Measurements from ENCODE around the gene PTGER2. TPM values are rescaled to one million over a fixed set of nuclear protein-coding genes. Genes with fewer than 3 reads are reported as not detected.

The PTGER2 gene
- total and polyA plus RNA-seq, 2 of the 13 experiments (the other 11 are each of a cell fraction or from before 2014, with no cell fraction given) = not detected

DNA sequence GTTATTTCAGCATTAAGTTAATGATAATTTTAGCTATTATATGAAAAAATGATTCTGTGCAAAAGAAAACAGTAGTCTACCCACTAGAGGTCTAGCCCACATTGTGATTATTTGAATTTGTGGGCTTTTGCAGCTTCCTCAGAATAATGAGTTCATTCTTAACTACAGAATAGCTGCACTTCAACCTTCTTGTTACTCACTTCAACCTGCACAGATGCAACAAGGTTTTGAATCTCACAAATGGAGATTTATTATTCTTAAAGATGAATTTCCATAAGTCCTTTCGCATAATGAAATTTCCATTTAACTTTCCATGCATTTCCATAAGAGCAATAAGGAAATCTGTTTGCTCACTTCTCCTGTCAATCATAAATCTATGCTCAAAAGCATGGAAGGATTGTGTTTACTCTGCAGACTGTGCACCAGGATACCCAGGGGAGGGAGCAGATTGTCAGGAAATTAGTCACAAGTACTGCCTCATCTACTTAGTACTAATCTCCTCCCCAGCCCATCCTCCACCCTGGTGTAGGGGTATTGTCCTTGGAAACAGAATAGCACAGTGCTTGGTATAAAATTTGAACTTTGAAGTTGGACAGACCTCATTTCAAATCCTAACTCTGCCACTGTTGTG is 24.1 kb downstream of the PTGER2 start:
- H4K20me1 ChIP-seq (ENCODE audit: insufficient read depth, low read length) = no peaks in the 10 kb centered on the region
- no peaks in the 10 kb centered on the region for H3K9me3 ChIP-seq (ENCODE audit: low read length)
- no peaks in the 10 kb centered on the region for H3K79me2 ChIP-seq (ENCODE audit: insufficient read depth, low read length)
- H3K36me3 ChIP-seq (replicated peaks in 1 of 2; ENCODE audit: control insufficient read depth in 1 of 2, insufficient read depth in 2 of 2, low read length in 2 of 2) = no peaks in the 10 kb centered on the region
- H3K9ac ChIP-seq (ENCODE audit: insufficient read depth, low read depth, low read length) = no peak overlapping the region
- DNase-seq (ENCODE audit: low spot score) = peak; percentile 10
- ATAC-seq = no peak
- in situ Hi-C loops (cut with HindIII; ENCODE audit: extremely low pct_ligation_motif_present, low pct_unique_long_range_greater_than_20kb) = no loop called here
- WGBS (ENCODE audit: low lambda C conversion rate) = 96% methylated on average over 1 of the region's 1 CpG
- no peaks in the 10 kb centered on the region; a peak in 1 of 5 replicates for H3K27me3 ChIP-seq (ENCODE audit: control insufficient read depth in 1 of 2, insufficient read depth in 2 of 2, low read length in 2 of 2)
- no peak overlapping the region for H3K4me2 ChIP-seq (ENCODE audit: low read depth, low read length)
- BruUV-seq (replicated peaks) = no TSS peak
- H3K4me3 ChIP-seq (replicated peaks in 1 of 3; ENCODE audit: insufficient read depth in 1 of 3, low read depth in 2 of 3, low read length in 3 of 3) = no peak overlapping the region
- FAIRE-seq = no peak
- H2AFZ ChIP-seq (ENCODE audit: low read length) = no peak overlapping the region
- no peak overlapping the region for H3K27ac ChIP-seq (ENCODE audit: extremely low read length, insufficient read depth, low read length)
- H3K4me1 ChIP-seq (ENCODE audit: insufficient read depth, low read length) = no peaks in the 10 kb centered on the region
- ChIA-PET CTCF (ENCODE audit: low intra/inter-chr PET ratio, low total read pairs) (no interaction called here), POLR2A (no interaction called here)
- TF ChIP-seq ZNF382 (CRISPR knock-in tag; IDR thresholded peaks at IDR 0.05; ENCODE audit: borderline replicate concordance) (no peak), FOSL2 (CRISPR knock-in tag; IDR thresholded peaks at IDR 0.05) (0 out of 2 replicates have a peak, but pooled peaks have one; percentile 6), ZNF577 (CRISPR knock-in tag; IDR thresholded peaks at IDR 0.05; ENCODE audit: borderline replicate concordance, low read depth) (no peak)
- intact Hi-C loops (cut with micrococcal nuclease; ENCODE audit: unreplicated experiment) = no loop called here

DNA sequence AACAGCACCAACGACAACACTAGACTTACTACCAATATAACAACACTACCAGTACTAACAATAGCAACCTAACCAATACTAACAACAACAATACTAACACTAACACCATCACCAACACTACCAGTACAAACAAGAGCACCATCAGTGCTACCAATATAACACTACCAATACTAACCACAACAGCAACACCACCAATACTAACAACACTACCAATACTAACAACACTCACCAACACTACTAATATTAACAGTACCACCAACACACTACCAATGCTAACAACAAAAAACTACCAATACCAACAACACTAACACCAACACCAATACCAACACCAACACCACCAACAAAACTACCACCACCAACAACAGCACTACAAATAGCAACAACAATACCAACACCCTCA is 25.1 kb downstream of the PTGER2 start:
- no peak for ATAC-seq
- TF ChIP-seq ZNF792 (CRISPR knock-in tag; IDR thresholded peaks at IDR 0.05) (no peak), RFX1 (IDR thresholded peaks at IDR 0.05) (no peak), ZNF550 (CRISPR knock-in tag; IDR thresholded peaks at IDR 0.05; ENCODE audit: borderline replicate concordance) (no peak)
- WGBS (ENCODE audit: low lambda C conversion rate) = 0% methylated on average over 1 of the region's 1 CpG
- POLR2A ChIA-PET = no interaction called here
- CTCF ChIA-PET (ENCODE audit: low intra/inter-chr PET ratio, low total read pairs) = no interaction called here
- no peaks in the 10 kb centered on the region for H3K36me3 ChIP-seq (replicated peaks in 1 of 2; ENCODE audit: control insufficient read depth in 1 of 2, insufficient read depth in 2 of 2, low read length in 2 of 2)
- no peaks in the 10 kb centered on the region for H4K20me1 ChIP-seq (ENCODE audit: insufficient read depth, low read length)
- H3K4me3 ChIP-seq (replicated peaks in 1 of 3; ENCODE audit: insufficient read depth in 1 of 3, low read depth in 2 of 3, low read length in 3 of 3) = no peak overlapping the region
- no peaks in the 10 kb centered on the region for H3K4me1 ChIP-seq (ENCODE audit: insufficient read depth, low read length)
- in situ Hi-C loops (cut with HindIII; ENCODE audit: extremely low pct_ligation_motif_present, low pct_unique_long_range_greater_than_20kb) = no loop called here
- no peak overlapping the region for H3K9ac ChIP-seq (ENCODE audit: insufficient read depth, low read depth, low read length)
- no TSS peak for BruUV-seq (replicated peaks)
- no peak overlapping the region for H2AFZ ChIP-seq (ENCODE audit: low read length)
- H3K9me3 ChIP-seq (ENCODE audit: low read length) = no peaks in the 10 kb centered on the region
- no peak for DNase-seq (ENCODE audit: low spot score)
- intact Hi-C loops (cut with micrococcal nuclease; ENCODE audit: unreplicated experiment) = no loop called here
- no peak for FAIRE-seq
- no peaks in the 10 kb centered on the region; a peak in 1 of 5 replicates for H3K27me3 ChIP-seq (ENCODE audit: control insufficient read depth in 1 of 2, insufficient read depth in 2 of 2, low read length in 2 of 2)
- H3K4me2 ChIP-seq (ENCODE audit: low read depth, low read length) = no peak overlapping the region
- H3K27ac ChIP-seq (ENCODE audit: extremely low read length, insufficient read depth, low read length) = no peak overlapping the region
- no peaks in the 10 kb centered on the region for H3K79me2 ChIP-seq (ENCODE audit: insufficient read depth, low read length)
